Neural progenitor cell (in vitro differentiated cells): ENCODE measurements around the gene CD80.

ENCODE experiments used
- EZH2phosphoT487 ChIP-seq: fragments of 200-600 bp; sonication (generic); IDR thresholded peaks from 2 replicates; pipeline ENCODE4 v1.6.1; 2017; ENCODE audit warnings: antibody characterized with exemption
- TF ChIP-seq, protein P1 (sequence below): fragments of 200-600 bp; sonication (generic); IDR thresholded peaks from 2 replicates; pipeline ENCODE4 v1.5.1; 2017; ENCODE audit warnings: antibody characterized with exemption, mild to moderate bottlenecking

- TF ChIP-seq, protein P1, sequence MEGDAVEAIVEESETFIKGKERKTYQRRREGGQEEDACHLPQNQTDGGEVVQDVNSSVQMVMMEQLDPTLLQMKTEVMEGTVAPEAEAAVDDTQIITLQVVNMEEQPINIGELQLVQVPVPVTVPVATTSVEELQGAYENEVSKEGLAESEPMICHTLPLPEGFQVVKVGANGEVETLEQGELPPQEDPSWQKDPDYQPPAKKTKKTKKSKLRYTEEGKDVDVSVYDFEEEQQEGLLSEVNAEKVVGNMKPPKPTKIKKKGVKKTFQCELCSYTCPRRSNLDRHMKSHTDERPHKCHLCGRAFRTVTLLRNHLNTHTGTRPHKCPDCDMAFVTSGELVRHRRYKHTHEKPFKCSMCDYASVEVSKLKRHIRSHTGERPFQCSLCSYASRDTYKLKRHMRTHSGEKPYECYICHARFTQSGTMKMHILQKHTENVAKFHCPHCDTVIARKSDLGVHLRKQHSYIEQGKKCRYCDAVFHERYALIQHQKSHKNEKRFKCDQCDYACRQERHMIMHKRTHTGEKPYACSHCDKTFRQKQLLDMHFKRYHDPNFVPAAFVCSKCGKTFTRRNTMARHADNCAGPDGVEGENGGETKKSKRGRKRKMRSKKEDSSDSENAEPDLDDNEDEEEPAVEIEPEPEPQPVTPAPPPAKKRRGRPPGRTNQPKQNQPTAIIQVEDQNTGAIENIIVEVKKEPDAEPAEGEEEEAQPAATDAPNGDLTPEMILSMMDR: no peak
- TF ChIP-seq EZH2phosphoT487: no peak
Observed at GRCh38 chr3:119551598-119551997, 7.8 kb downstream of the CD80 start.
